NCI-H510A treated with DMSO at 0.1 percent for 48 hours (cell line): ENCODE results near the gene PIK3R6.

Experiments
- DNase-seq: peaks from one replicate; lab custom pipeline; 2025; lab: John Stamatoyannopoulos, UW

PIK3R6 gene

GRCh38 chr17:8849311-8850041, 18.0 kb downstream of the PIK3R6 start:
- no peak for DNase-seq

DNA sequence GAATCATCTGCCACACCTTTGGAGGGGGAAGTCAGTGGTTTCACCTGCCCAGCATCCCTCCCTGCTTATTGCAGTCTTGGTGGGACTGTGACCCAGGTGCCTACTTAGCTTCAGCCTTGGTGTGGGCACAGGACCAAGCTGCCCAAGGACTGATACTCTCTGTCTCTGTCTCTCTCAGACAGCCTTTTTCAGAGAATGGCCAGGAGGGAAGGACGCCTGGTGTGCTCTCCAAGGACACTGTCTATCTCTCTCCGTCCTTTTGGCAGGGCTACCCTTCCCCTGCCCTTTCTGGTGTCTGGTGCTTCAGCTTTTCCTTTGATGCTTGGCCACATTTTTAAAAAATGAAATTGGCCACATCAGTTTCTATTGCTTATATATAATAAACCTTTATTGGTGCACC, 19.6 kb downstream of the PIK3R6 start:
- no peak for DNase-seq

DNA sequence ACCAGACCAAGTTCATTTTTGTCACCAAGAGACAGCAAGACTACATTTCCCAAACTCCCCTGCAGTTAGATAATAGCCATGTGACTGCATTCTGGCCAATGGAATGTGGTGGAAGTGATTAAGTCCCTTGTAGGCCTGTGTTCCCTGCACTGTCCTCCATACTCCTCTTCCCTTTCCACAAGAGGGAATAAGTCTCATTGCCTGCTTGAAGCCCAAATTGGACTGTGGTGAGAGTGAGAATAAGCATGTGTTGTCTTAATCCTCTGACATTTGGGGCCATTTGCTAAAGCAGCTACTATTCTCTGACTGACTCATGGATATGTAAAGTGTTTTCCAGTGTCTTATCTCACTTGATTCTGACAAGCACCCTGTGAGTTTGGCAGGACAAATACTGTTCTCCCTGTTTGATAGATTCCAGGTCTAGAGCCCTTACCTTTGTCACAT, 20.7 kb downstream of the PIK3R6 start:
- DNase-seq = no peak

DNA sequence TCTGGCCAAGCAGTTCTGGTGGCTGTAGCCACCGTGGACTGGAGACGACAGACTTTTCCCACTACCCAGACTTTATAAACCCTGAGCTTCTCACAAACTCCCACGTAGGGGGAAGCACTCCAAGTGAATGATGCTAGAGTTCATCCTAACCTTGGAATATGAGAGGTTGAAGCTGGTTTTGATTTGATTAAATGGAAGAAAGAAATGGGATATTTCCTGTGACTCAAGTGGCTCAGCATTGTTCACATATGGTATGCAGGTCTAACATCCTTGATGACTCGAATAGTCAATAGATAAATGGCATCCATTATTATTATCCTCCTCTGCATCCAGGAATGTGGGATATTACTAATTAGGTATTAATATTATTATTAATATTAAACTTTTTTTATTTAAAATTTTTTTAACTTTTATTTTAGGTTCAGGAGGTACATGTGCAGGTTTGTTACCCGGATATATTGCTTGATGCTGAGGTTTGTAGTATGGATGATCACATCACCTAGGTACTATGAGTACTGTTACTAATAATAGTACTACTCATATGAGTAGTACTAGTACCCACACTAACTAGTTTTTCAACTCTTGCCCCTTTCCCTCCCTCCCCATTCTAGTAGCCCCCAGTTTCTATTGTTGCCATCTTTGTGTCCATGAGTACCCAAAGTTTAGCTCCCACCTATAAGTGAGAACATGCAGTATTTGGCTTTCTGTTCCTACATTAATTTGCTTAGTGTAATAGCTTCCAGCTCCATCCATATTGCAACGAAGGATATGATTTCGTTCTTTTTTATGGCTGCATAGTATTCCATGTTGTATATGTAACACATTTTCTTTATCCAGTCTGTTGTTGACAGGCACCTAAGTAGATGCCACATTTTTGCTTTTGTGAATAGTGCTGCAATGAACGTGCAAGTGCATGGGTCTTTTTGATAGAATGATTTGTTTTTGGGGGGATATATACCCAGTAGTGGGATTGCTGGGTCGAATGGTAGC, 22.9 kb downstream of the PIK3R6 start:
- no peak for DNase-seq

- no peak for DNase-seq
Measured at GRCh38 chr17:8843344-8843743, 24.1 kb downstream of the PIK3R6 start.

GRCh38 chr17:8841844-8842243, 25.6 kb downstream of the PIK3R6 start:
- no peak for DNase-seq

DNA sequence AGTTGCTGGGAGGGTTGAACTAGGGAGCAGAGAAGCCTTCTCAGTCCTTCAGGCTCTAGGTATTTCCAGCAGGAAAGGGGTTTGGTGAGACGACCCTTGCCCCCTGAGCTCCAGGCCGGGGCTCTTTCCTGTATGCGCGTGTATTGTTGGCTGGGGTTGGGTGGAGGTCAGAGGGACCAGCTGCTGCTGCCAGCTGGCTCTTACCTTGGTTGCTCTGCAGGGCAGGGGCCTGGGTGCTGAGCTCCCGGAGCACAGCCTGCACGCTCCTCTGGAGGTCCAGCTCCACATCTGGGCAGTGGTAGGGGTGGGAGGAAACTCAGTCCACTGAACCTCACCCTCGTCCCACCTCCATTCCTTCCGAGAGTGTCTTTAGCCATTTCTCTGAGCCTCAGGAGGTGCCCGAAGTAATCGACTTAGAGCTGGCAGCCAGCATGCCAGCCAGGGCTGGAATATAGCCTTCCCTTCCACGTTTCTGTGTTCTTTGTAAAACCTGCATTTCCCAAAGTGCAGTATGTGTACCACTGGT, 28.0 kb downstream of the PIK3R6 start:
- DNase-seq = no peak

- no peak for DNase-seq
Measured at GRCh38 chr17:8838551-8839095, 28.9 kb downstream of the PIK3R6 start.

DNA sequence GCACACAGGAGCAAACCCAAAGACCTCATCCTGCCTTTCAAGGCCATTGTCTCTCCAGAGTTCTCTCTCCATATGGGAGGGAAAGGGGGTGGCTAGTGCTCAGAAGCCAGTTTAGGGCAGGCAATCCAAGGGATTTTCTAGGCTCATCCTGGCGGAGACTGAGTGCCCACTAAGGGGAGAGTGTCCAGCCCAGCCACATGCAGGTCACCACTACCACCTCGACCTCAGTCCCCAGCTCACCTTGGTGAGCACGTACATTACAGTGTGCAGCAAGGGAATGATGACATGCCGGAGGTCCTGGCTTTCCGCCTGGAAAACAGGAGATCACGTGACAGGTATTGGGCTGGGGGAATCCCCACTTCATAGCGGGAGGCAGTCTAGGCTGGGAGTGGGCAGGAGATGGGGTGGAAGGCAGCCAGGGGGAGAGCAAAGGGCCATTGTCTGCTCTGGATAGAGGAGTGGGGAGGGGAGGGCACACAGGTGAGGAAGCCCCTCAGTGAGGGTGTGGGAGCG, 29.9 kb downstream of the PIK3R6 start:
- DNase-seq = no peak

- DNase-seq = no peak
Measured at GRCh38 chr17:8836821-8837562, 30.5 kb downstream of the PIK3R6 start.

DNA sequence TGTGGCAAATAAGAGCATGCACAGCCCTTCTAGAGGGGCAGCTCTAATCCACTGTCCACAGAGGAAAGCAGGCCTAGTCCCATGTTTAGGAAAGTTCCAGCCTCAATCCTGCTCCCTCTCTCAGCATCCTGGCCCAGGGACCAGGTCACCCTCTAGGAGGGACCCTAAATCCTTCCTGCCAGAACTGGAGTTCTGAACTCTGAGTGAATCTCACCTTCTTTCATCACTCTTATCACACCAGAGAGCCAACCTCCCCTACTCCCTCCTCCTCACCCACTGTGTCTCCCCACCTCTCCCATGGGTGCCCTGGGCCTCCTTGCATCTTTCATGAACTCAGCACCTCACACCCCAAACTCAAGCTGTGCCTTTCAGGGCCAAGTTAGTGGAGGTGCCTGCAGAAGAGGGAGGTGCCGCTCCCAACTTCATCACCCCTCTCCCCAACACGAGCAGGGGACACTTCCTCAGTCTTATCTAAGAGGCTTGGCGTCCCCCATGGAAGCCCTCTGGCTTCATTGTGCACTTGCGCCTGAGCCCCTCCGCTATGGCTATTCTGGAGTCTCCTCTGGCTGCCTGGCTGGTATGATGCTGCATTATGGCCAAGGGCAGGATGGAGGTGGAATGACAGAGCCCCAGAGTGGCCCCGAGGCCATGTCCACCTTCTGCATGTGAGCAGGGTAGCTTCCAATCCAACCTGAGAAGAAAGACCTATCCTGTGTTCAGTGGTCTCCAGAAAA, 31.7 kb downstream of the PIK3R6 start:
- DNase-seq = no peak

DNA sequence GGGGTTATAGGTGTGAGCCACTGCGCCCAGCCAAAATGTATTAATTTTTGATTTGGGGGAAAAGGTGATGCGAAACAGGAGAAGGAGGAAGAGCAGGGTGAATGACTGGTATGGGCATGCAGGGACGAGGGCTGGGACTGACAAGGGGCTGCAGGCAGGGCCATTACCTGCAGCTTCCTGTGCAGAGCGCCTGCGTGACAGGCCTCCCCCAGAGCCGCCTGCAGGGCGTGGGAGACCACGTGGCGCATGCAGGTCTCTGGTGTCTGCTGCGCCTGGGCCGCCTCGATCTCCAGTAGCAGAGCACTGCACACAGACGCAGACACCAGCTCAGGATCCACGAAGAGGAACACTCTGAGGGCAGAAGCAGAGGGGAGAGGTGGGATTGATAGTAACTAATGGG, 32.4 kb downstream of the PIK3R6 start:
- no peak for DNase-seq

- no peak for DNase-seq
Measured at GRCh38 chr17:8832711-8833352, 34.6 kb downstream of the PIK3R6 start.

DNA sequence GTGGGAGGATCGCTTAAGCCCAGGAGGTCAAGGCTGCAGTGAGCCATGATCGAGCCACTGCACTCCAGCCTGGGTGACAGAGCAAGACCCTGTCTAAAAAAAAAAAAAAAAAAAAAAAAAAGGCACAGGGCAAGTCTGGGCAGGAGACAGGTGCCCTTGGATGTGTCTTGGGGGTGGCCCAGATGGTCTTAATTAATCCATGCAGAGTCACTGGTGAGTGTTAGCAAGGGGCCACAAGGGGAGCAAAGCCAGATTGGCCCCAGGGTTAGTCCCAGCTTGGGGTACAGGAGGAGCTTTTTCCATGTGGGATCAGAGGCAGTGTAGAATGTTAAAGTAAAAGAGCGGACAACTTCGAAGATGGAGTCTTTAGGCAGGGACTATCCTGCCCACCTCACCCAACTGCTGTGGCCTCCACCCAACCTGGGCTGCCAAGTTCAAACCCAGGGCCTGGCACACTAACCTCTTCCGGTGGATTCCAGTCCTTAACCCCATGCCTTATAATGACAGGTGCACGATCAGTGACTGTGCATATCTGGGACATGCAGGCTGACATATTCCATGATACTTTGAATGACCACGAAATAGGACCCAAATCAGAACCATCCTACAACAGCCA, 36.1 kb downstream of the PIK3R6 start:
- DNase-seq = no peak

- DNase-seq = no peak
Measured at GRCh38 chr17:8830141-8830540, 37.3 kb downstream of the PIK3R6 start.

- DNase-seq = no peak
Measured at GRCh38 chr17:8829036-8829941, 38.2 kb downstream of the PIK3R6 start.

- DNase-seq = no peak
Measured at GRCh38 chr17:8828517-8828875, 39.0 kb downstream of the PIK3R6 start.

DNA sequence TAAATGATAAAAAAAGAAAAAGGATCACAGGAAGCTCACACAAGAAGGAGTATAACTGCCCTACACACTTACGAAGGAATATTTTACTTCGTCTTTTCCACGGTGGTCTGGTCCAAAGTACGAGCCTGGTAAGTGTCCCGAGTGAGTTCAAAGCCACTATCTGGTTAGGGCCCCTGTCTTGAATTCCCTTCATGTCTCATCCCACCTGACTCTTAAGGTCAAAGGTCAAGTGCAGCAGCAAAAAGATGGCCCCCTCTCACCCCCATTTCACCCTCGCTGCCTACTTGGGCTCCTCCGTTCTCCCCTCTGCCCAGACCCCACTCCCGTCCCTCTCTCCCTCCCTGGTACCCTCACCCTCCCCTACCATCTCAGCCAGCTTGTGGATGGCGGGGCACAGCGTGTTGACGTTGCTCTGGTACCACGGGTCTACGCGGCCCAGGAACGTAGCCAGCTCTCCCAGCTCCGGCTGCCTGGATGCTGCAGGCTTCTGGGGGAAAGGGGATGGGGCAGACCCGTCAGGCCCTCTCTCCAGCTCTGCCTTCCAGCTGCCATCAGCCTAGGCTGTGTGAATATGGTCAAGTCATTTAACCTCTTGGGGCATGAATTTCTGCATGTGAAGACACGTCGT, 40.6 kb downstream of the PIK3R6 start:
- DNase-seq = no peak
